ENCODE measurements around the gene CPVL. TPM values are rescaled to one million over a fixed set of nuclear protein-coding genes. Genes with fewer than 3 reads are reported as not detected.

Gene CPVL
- 28.7 TPM for polyA plus RNA-seq (2013, experiment 1 of 2)
- polyA plus RNA-seq (2013, experiment 2 of 2), result 36.8 TPM

DNA sequence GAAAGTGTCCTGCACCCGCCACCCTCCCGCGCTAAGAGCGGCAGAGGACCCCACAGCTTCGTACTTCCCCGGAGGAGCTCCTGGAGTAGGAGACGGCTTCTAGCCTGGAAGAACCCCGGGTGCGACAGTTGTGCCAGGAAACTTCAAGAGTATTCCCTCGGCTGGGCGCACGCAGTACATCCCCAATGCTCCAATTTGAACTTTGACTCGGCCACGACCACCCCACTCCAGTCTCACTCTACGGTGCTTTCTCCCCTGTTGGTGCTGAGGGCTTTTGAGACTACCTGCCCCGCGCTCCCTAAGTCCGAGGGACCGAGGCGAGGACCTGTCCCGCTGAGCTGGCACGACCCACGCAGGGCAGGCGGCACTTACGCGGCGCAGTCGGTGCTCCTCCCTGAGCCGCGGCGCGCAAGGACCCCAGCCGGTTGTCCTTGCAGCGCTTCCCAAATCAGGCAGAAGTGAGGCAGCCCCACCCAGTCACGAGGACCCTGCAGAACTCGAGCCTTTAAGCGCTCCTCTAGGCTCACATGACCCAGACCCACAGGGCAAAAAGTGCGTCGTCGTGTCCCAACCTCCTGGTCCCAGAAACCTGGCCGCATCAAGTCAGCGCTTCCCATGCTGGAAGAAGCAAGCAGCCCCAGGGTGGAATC, at the start of gene CPVL:
Gene CPVL (minus strand): TSS at position 481 of the 650 bp plus-strand sequence. CDS start 25,476 bp downstream, outside the sequence.
- H3K27me3 ChIP-seq (ENCODE audit: insufficient read depth, low read length), result peaks cover 38% of the 10 kb centered on the region
- H3K9me3 ChIP-seq (ENCODE audit: insufficient read depth, low read depth, low read length), result no peaks in the 10 kb centered on the region
- no peaks in the 10 kb centered on the region for H3K36me3 ChIP-seq (ENCODE audit: insufficient read depth, low read length)
- peaks cover 10% of the 10 kb centered on the region for H3K4me1 ChIP-seq (ENCODE audit: insufficient read depth, low read length)
- WGBS, result under 1% methylated on average over 42 of the region's 42 CpGs
- no peak within 1 kb of the TSS for H3K27ac ChIP-seq (ENCODE audit: low read depth, low read length)
- peak within 1 kb of the TSS; percentile 72 for H3K9ac ChIP-seq (ENCODE audit: low read depth, low read length)
- peak within 1 kb of the TSS; percentile 77 for H3K4me3 ChIP-seq (ENCODE audit: low read length)

DNA sequence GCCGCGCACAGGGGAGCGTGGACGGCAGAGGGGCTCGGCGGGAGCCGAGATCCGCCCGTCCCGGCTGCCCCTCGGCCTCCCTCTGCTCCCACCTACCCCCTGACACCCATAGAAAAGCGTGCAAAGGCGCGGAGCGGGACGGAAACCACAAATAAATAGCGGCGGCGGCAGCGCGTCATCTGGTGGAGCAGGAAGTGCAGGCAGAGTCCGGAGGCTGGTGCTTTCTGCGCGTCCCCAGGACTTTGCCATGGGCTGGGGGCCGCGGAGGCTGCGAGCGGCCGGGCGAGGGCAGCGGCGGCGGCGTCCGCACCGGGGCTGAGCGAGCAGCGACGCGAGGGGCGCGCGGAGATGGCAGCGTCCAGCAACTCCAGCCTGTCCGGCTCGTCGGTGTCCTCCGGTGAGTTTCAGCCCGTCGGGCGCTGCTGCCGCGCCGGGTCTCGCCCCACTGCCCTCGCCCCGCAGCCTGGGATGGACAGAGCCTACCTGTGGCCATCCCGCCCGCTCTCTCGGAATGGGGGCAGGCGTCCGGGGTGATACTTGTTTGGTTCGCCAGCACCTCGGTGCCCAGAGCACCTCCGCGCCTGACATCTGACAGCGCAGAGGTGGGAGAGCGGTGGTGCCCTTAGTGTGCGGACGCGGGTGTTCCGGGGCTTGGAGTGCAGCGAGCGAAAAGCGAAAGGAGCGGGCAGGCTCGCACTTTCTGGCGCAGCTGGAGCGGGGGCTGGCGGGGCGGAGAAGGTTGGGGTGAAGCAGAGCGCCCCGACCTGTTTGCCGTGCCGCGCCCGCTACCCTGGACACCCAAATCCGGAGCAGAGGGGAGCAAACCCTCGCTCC, 48.5 kb upstream of the CPVL start, which contains the start of gene CHN2:
Gene CHN2 (plus strand): TSS at position 182 of the 834 bp plus-strand sequence.
- peaks cover 31% of the 10 kb centered on the region for H3K4me1 ChIP-seq (ENCODE audit: insufficient read depth, low read length)
- H3K9me3 ChIP-seq (ENCODE audit: insufficient read depth, low read depth, low read length), result no peaks in the 10 kb centered on the region
- under 1% methylated on average over 89 of the region's 89 CpGs for WGBS
- H3K4me3 ChIP-seq (ENCODE audit: low read length), result peak within 1 kb of the TSS; percentile 73
- peaks cover 84% of the 10 kb centered on the region for H3K27me3 ChIP-seq (ENCODE audit: insufficient read depth, low read length)
- H3K27ac ChIP-seq (ENCODE audit: low read depth, low read length), result no peak within 1 kb of the TSS
- no peaks in the 10 kb centered on the region for H3K36me3 ChIP-seq (ENCODE audit: insufficient read depth, low read length)
- peak within 1 kb of the TSS; percentile 38; the same call in 1 of the 2 replicates for H3K9ac ChIP-seq (ENCODE audit: low read depth, low read length)

DNA sequence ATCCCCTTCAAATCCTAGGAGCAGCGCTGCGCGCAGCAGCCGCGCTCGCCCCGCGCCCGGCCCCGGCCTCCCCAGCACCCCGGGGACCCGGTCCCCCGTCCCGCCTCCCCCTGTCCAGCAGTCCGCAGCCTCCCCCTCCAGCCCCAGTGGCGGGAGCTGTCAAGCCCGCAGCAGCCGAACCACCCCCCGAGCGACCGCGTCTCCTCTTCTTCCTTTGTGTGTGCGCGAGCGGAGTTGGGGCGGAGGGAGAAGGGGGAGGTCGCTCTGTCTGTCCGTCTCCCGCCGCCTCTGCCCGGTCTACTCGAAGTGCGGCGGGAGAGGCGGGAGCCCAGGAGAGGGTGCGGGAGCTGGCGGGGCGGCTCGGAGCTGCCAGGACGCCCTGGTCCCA, 47.9 kb upstream of the CPVL start:
- 0% methylated on average over 38 of the region's 40 CpGs for WGBS
- Histone ChIP-seq H3K9me3 (ENCODE audit: insufficient read depth, low read depth, low read length) (no peaks in the 10 kb centered on the region), H3K9ac (ENCODE audit: low read depth, low read length) (peak overlapping the region; percentile 38; the same call in 1 of the 2 replicates), H3K27me3 (ENCODE audit: insufficient read depth, low read length) (peaks cover 84% of the 10 kb centered on the region), H3K4me1 (ENCODE audit: insufficient read depth, low read length) (peaks cover 34% of the 10 kb centered on the region), H3K4me3 (ENCODE audit: low read length) (peak overlapping the region; percentile 73), H3K27ac (ENCODE audit: low read depth, low read length) (no peak overlapping the region), H3K36me3 (ENCODE audit: insufficient read depth, low read length) (no peaks in the 10 kb centered on the region)

DNA sequence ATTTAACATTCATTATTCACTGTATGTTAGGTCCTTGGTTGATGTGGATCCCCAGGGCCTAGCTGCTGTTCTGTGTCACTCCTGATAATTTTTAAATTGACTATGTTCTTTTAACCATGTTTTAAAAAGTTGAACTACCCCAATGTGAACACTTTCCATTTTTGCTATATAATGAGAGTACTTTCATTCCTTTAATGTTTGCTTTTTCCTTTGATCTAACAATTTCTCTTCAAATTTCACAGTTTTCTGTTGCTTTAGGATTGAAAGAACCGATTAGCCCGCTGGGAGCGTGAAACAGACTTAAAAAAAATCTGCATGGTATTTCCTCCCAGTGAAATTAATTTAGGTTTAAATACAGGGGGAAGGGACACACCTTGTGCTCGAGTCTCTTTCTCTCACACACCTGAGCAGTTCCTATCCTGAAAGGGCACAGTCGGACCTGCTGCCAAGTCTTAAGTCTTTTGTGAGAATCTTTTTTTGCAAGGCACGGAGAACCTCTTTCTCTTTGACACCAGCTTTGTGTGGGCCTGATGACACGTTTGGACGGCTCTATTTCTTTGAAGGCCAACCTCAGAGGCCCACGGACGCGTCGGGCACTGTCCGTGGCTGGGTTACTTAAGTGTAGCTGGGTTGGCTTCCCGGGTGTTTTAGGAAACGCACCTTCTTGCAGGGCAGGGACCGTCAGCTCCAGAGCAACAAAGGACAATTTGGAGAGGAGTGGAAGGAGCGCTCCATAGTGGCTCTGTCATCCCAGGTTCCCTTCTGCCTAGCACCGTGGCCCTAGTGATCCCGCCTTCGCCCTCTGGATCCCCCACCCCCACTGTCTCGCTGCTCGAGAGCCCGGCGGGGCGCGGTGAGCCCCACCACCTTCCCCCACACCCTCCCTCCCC, 47.2 kb upstream of the CPVL start:
- H3K9ac ChIP-seq (ENCODE audit: low read depth, low read length), result no peak overlapping the region
- no peaks in the 10 kb centered on the region for H3K36me3 ChIP-seq (ENCODE audit: insufficient read depth, low read length)
- no peaks in the 10 kb centered on the region for H3K9me3 ChIP-seq (ENCODE audit: insufficient read depth, low read depth, low read length)
- peaks cover 36% of the 10 kb centered on the region for H3K4me1 ChIP-seq (ENCODE audit: insufficient read depth, low read length)
- H3K4me3 ChIP-seq (ENCODE audit: low read length), result peak overlapping the region; percentile 73
- WGBS, result 2% methylated on average over 23 of the region's 26 CpGs
- H3K27ac ChIP-seq (ENCODE audit: low read depth, low read length), result no peak overlapping the region
- H3K27me3 ChIP-seq (ENCODE audit: insufficient read depth, low read length), result peaks cover 84% of the 10 kb centered on the region

DNA sequence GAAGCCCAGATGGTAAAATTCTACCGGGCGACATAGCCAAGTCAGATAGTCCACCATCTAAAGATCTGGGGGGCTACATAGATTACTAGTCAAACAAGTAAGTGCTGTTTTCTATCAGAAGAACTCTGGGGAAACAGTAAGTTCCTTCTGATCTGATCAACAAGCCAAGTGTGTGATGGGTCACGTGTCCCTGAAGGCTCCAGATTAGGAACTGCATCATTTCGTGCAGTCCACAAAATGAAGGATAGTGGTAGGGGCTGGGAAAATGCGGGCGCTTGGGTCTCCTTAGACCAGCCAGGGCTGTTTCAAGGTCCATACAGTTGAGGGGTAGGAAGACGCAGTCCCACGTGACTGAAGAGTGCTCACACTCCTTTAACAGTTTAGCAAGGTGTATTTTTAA, 46.5 kb upstream of the CPVL start:
- Histone ChIP-seq H3K4me3 (ENCODE audit: low read length) (no peak overlapping the region), H3K36me3 (ENCODE audit: insufficient read depth, low read length) (no peaks in the 10 kb centered on the region), H3K27ac (ENCODE audit: low read depth, low read length) (no peak overlapping the region), H3K27me3 (ENCODE audit: insufficient read depth, low read length) (peaks cover 80% of the 10 kb centered on the region), H3K9me3 (ENCODE audit: insufficient read depth, low read depth, low read length) (no peaks in the 10 kb centered on the region), H3K9ac (ENCODE audit: low read depth, low read length) (no peak overlapping the region), H3K4me1 (ENCODE audit: insufficient read depth, low read length) (peaks cover 36% of the 10 kb centered on the region)
- WGBS, result 91% methylated on average over 8 of the region's 8 CpGs

DNA sequence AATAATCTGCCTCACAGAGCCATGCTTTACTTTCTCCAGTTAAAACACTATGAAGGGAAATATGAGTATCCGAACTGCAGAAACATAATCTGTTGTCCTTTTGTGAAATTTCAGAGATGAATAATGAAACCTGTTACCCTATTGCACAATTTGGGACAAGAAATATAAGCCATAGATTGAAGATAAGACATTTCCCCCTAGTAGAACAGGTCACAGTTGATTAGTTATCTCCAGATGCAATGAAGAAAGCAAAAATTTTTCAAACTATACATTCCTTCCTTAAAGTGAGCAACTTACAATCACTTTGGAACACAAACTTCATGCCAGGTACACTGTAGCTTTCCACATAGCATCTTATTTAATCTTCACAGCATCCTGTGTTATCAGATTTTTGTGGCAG, 46.0 kb upstream of the CPVL start:
- Histone ChIP-seq H3K27me3 (ENCODE audit: insufficient read depth, low read length) (peaks cover 75% of the 10 kb centered on the region), H3K27ac (ENCODE audit: low read depth, low read length) (no peak overlapping the region), H3K4me1 (ENCODE audit: insufficient read depth, low read length) (peaks cover 34% of the 10 kb centered on the region), H3K9ac (ENCODE audit: low read depth, low read length) (no peak overlapping the region), H3K9me3 (ENCODE audit: insufficient read depth, low read depth, low read length) (no peaks in the 10 kb centered on the region), H3K36me3 (ENCODE audit: insufficient read depth, low read length) (no peaks in the 10 kb centered on the region), H3K4me3 (ENCODE audit: low read length) (no peak overlapping the region)
- WGBS, result no CpG with 5 or more reads among the region's 1 CpG

DNA sequence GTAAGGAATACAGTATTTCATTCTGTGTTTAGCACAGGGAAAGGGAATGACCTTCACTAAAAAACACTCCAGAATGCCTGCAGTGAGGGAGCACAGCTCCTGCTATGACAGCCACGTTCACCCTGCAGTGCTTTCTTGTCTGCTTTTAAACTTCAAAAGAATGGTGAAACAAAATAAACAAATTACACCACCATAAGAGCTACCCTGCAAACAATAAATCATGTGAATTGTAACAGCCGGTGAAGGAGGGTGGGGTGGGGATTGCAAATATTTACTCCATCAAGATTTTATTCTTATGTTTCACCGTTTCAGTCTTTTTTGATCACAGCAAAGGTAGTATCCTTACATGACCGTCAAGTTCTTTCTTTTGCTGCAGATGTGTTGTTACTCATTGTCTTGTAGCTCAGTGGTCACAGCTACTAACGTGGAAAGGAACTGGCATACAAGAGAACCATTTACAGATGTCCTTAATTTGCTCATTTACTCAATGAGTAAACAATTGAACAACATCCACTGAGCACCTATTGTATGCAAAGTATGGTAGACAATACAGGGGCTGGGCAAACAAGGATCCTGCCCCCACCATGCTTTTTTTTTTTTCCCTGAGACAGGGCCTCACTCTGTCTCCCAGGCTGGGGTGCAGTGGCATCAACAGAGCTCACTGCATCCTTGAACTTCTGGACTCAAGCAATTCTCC, 44.2 kb upstream of the CPVL start:
- no peaks in the 10 kb centered on the region for H3K36me3 ChIP-seq (ENCODE audit: insufficient read depth, low read length)
- no peak overlapping the region; the same call in 1 of the 2 replicates for H3K27ac ChIP-seq (ENCODE audit: low read depth, low read length)
- H3K27me3 ChIP-seq (ENCODE audit: insufficient read depth, low read length), result peaks cover 57% of the 10 kb centered on the region
- H3K4me3 ChIP-seq (ENCODE audit: low read length), result peak overlapping the region; percentile 26
- no peak overlapping the region for H3K9ac ChIP-seq (ENCODE audit: low read depth, low read length)
- no peaks in the 10 kb centered on the region for H3K9me3 ChIP-seq (ENCODE audit: insufficient read depth, low read depth, low read length)
- WGBS, result 41% methylated on average over 4 of the region's 5 CpGs
- peaks cover 18% of the 10 kb centered on the region for H3K4me1 ChIP-seq (ENCODE audit: insufficient read depth, low read length)

DNA sequence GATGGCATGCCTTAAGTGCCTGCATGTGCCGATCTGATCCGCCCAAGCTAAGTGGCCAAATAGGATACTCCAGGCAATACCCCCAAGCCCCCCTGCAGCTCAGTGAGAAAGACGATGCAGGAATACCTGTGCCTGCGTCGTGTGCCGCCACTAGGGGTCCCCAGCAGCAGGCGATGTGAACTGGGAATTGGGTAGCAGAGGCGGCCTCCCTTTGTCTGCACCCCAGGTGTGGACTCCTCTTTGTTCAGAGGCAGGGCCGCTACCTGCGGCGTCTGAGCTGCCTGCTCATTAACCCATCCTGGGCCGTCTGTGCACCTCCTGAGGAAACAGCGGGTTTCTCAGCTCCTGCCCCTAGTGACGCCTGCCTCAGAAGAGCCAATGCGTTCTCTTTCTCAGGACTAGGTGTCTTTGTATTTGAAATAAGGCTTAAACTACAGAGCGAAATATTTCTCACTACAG, 43.4 kb upstream of the CPVL start:
- H3K27me3 ChIP-seq (ENCODE audit: insufficient read depth, low read length), result peaks cover 49% of the 10 kb centered on the region
- no peak overlapping the region; the same call in 1 of the 2 replicates for H3K27ac ChIP-seq (ENCODE audit: low read depth, low read length)
- peaks cover 18% of the 10 kb centered on the region for H3K4me1 ChIP-seq (ENCODE audit: insufficient read depth, low read length)
- no peak overlapping the region for H3K9ac ChIP-seq (ENCODE audit: low read depth, low read length)
- H3K9me3 ChIP-seq (ENCODE audit: insufficient read depth, low read depth, low read length), result no peaks in the 10 kb centered on the region
- H3K36me3 ChIP-seq (ENCODE audit: insufficient read depth, low read length), result no peaks in the 10 kb centered on the region
- peak overlapping the region; percentile 26 for H3K4me3 ChIP-seq (ENCODE audit: low read length)
- 7% methylated on average over 15 of the region's 16 CpGs for WGBS

DNA sequence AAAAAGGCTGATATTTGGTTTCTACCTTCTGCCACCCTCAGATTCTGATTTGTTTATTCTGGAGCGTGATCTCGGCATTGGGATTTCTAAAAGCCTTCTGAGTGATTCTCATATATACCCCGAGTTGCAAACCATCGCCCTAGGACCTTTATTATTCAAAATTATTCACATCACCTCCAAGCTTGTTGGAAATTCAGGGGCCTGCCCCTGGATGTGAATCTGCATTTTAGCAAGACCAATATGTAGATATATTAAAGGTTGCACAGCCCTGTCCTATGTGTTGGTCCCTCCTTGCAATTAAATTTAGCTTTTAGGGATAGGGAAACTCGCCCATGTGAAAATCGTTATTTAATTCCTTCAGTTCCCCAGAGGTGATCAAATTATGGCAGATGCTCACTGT, 39.3 kb upstream of the CPVL start:
- no peak overlapping the region for H3K27ac ChIP-seq (ENCODE audit: low read depth, low read length)
- H3K4me3 ChIP-seq (ENCODE audit: low read length), result no peak overlapping the region
- no peaks in the 10 kb centered on the region for H3K36me3 ChIP-seq (ENCODE audit: insufficient read depth, low read length)
- H3K9me3 ChIP-seq (ENCODE audit: insufficient read depth, low read depth, low read length), result no peaks in the 10 kb centered on the region
- no peak overlapping the region for H3K9ac ChIP-seq (ENCODE audit: low read depth, low read length)
- peaks cover 15% of the 10 kb centered on the region for H3K4me1 ChIP-seq (ENCODE audit: insufficient read depth, low read length)
- WGBS, result 89% methylated on average over 6 of the region's 6 CpGs
- H3K27me3 ChIP-seq (ENCODE audit: insufficient read depth, low read length), result peaks cover 8% of the 10 kb centered on the region

DNA sequence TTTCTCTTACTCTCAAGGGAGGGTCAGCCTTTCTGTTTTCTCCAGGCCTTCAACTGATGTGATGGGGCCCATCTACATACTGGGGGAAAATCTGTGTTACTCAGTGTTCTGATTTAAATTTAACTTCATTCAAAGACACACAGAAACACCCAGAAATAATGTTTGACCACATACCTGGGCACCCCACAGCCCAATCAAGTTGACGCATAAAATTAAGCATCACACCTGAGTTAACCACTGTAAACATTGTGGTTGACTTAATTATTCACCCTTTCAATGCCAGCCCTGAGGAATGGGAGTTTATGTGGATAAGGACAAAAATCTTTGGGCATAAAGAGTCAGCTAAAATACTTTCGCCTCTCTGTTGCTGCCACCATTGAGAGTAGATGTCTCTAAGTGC, 38.3 kb upstream of the CPVL start:
- H3K27ac ChIP-seq (ENCODE audit: low read depth, low read length), result no peak overlapping the region
- no peaks in the 10 kb centered on the region for H3K9me3 ChIP-seq (ENCODE audit: insufficient read depth, low read depth, low read length)
- peaks cover 7% of the 10 kb centered on the region; the same call in 1 of the 2 replicates for H3K4me1 ChIP-seq (ENCODE audit: insufficient read depth, low read length)
- WGBS, result 86% methylated on average over 2 of the region's 2 CpGs
- no peaks in the 10 kb centered on the region for H3K27me3 ChIP-seq (ENCODE audit: insufficient read depth, low read length)
- H3K36me3 ChIP-seq (ENCODE audit: insufficient read depth, low read length), result no peaks in the 10 kb centered on the region
- no peak overlapping the region for H3K4me3 ChIP-seq (ENCODE audit: low read length)
- H3K9ac ChIP-seq (ENCODE audit: low read depth, low read length), result no peak overlapping the region

Data from HUES64 (cell line).